Measurements from ENCODE around the gene FOXD2.

DNA sequence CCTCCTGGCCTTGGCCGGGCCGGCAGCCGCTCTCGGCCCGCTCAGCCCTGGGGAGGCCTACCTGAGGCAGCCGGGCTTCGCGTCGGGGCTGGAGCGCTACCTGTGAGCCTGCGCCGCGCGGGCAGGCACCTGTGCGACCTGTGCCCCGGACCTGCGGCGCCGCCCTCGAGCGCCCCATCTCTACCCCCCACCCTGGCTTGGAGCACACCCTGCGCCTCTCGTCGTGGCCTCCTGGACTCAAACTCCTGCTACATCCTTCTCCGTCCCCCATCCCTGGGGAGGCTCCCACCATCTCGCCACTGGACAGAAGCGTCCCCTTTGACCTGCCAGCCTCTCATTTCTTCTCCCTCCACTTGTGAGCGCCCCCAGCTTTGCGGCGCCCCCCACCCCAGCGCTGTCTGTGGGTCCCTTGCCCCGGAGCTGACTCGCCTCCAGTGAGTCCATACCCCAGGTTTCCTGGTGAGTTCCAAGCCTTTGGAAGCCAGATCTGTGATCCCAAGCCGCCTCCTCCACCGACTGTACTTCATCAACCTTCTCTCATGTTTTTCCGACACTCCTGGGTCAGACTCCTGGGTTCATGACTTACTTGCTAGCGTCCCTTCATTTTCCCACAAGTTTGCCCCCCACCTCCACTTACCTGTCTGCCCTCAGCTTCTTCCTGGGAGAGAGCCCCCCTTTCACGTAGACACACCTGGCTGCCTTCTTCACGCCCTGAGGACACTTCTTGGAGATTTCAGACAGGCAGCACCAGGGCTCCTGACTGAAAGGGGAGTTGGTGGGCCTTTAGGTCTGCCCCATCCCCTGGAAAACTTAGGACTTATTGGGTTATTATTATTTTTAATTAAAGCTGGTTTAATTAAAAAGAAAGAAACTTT, 20.4 kb upstream of the FOXD2 start:
- TF ChIP-seq POLR2A (IDR thresholded peaks at IDR 0.05): no peak
- TF ChIP-seq, protein P1, sequence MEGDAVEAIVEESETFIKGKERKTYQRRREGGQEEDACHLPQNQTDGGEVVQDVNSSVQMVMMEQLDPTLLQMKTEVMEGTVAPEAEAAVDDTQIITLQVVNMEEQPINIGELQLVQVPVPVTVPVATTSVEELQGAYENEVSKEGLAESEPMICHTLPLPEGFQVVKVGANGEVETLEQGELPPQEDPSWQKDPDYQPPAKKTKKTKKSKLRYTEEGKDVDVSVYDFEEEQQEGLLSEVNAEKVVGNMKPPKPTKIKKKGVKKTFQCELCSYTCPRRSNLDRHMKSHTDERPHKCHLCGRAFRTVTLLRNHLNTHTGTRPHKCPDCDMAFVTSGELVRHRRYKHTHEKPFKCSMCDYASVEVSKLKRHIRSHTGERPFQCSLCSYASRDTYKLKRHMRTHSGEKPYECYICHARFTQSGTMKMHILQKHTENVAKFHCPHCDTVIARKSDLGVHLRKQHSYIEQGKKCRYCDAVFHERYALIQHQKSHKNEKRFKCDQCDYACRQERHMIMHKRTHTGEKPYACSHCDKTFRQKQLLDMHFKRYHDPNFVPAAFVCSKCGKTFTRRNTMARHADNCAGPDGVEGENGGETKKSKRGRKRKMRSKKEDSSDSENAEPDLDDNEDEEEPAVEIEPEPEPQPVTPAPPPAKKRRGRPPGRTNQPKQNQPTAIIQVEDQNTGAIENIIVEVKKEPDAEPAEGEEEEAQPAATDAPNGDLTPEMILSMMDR (IDR thresholded peaks at IDR 0.05): no peak
